GM19468 (cell line): ENCODE results near the gene CRHBP.
"Not testable (repeated sequence)": the region's sequence is repeated elsewhere in the genome, so short reads cannot be mapped to it uniquely, and the experiment has no call there.

Experiments used
- ATAC-seq: cut with Tn5 transposase; IDR thresholded peaks from one replicate; pipeline ENCODE4 v1.9.1; 2021; ENCODE audit warnings: mild to moderate bottlenecking, moderate library complexity, moderate number of reproducible peaks; ENCODE audit not compliant: unreplicated experiment; ENCODE audit errors: extremely low read depth

CRHBP gene

DNA sequence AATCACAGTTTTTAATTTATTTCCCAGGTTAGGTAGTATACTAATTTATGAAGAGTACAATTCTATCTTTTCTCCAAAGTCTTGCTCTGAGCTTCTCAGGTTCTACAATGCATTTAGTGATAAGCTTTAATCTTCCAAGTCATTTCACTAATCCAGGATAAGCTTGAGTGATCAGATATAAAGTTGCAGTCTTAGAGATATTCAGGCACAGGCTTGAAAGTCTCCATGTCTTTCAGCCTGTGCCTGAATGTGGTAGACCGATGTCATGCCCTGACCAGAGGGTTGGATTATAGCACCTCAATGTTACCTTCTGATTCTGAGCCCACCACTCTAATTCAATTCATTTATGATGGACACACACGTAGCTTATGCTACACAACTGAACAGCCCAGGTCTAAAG lies 3.2 kb downstream of the CRHBP start:
- ATAC-seq, result no peak

- ATAC-seq, result no peak
Measured at GRCh38 chr5:76958991-76959767, 6.3 kb downstream of the CRHBP start.

GRCh38 chr5:76960004-76960625 lies 7.3 kb downstream of the CRHBP start:
- ATAC-seq, result peak; percentile 49

GRCh38 chr5:76964060-76964459 lies 11.2 kb downstream of the CRHBP start:
- ATAC-seq, result no peak

GRCh38 chr5:76971511-76971910 lies 18.7 kb downstream of the CRHBP start:
- ATAC-seq, result no peak

GRCh38 chr5:76972689-76973088 lies 19.8 kb downstream of the CRHBP start:
- ATAC-seq, result no peak

GRCh38 chr5:76974785-76975184 lies 21.9 kb downstream of the CRHBP start:
- no peak for ATAC-seq

DNA sequence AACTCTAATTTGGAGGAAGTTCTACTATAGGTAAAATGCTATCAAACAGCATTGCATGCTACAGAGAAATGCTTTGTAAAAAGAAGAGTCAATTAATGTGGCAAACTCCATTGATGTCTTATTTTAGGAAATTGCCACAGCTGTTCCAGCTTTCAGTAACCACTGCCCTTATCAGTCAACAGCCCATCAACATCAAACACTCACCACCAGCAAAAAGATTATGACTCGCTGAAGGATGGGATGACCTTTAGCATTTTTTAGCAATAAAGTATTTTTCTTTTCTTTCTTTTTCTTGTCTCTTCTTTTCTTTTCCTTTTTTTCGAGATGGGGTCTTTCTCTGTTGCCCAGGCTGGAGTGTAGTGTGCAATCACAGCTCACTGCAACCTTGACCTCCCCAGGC lies 26.0 kb downstream of the CRHBP start:
- no peak for ATAC-seq

GRCh38 chr5:76980518-76981144 lies 27.8 kb downstream of the CRHBP start:
- no peak for ATAC-seq

DNA sequence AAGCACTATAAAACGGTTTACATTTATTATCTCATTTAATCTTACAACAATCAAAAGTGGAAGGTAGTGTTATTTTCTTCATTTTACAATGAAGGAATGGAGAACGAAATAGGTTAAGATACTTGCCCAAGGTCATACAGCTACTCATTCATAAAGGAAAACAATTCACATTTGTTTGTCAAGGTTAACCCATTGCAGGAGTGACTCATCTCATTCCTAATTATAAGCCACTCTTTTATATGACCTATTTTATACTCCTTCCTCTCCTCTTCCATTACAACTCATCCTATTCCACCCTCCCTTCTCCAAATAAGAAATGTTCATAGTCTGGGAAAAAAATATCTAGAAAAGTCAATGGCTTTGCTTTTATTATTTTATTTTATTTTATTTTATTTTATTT lies 29.6 kb downstream of the CRHBP start:
- ATAC-seq, result no peak

DNA sequence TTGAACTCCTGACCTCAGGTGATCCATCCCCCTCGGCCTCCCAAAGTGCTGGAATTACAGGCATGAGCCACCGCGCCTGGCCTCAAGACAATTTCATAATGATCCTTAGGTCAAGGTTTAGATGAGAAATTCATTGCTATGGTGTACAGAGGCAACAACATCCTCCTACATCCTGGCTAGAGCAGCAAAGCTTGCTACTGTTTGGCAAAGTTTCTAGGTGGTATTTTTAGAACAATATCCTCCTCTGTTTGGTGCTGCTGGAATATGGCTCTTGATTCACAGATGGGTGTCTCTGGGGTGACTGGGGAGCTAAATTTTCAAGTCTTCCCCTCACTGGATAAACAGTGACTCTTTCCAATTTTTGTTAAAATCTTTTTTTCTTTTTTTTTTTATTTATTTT lies 30.6 kb downstream of the CRHBP start:
- ATAC-seq, result no peak

- no peak for ATAC-seq
Measured at GRCh38 chr5:76986825-76987526, 34.1 kb downstream of the CRHBP start.

GRCh38 chr5:76990899-76991459 lies 38.1 kb downstream of the CRHBP start:
- no peak for ATAC-seq

GRCh38 chr5:76993436-76993835 lies 40.6 kb downstream of the CRHBP start:
- ATAC-seq, result not testable (repeated sequence)

GRCh38 chr5:76994337-76994736 lies 41.5 kb downstream of the CRHBP start:
- ATAC-seq, result no peak

DNA sequence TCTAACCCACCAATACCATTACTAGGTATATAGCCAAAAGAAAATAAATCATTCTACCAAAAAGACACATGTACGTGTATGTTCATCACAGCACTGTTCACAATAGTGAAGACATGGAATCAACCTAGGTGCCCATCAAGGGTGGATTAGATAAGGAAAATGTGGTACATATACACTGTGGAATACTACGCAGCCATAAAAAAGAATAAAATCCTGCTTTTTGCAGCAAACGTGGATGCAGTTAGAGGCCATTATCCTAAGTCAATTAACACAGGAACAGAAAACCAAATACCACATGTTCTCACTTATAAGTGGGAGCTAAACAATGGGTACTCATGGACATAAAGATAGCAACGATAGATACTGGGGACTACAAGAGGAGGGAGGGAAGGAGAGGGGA lies 45.4 kb downstream of the CRHBP start:
- ATAC-seq, result not testable (repeated sequence)

DNA sequence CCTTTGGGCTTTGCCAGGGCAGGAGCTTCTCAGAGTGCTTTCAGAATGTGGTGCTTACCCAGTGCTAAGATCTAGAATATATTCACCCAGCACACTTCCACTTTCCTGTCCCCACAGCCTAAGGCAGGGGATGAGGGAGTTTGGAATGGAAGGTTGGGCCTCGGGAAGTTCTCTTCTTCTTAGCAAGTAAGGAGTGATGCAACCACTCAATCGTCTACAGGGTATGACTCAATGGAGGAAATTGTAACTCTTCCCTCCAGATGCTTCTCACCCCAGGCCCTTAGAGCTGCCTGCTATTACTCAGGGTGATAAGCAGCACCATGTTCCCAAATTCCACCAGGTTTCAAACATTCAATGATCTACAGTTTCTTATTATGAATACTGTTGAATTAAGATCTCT lies 46.6 kb downstream of the CRHBP start:
- no peak for ATAC-seq

DNA sequence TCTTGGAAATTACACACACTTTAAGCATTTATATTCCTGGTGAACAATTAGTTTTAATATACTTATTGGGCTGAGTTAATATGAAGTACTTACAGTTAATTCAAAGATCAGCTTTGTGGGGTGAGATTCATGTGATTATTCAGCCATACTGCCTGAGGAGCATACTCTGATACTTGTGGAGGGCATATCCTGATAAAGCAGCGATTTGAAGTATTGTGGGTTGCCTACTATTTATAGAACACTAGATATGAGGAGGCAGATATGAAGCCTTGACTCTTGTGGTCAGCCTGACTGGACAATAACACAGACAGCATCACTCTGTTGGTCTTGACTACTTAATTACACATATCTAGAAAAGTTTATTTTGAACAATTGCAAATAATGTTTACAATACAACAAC lies 50.4 kb downstream of the CRHBP start:
- no peak for ATAC-seq

GRCh38 chr5:77006124-77006523 lies 53.3 kb downstream of the CRHBP start:
- ATAC-seq, result no peak

DNA sequence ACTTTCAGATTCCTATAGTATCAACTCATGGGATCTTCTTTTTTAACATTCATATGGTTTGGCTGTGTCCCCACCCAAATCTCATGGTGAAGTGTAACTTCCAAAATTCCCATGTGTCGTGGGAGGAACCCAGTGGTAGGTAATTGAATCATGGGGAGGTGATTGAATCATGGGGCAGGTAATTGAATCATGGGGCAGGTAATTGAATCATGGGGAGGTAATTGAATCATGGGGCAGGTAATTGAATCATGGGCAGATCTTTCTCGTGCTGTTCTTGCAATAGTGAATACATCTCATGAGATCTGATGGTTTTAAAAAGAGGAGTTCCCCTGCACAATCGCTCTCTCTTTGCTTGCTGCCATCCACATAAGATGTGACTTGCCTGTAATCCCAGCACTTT lies 55.6 kb downstream of the CRHBP start:
- no peak for ATAC-seq

GRCh38 chr5:77010243-77010642 lies 57.4 kb downstream of the CRHBP start:
- ATAC-seq, result no peak
